Hematopoietic multipotent progenitor cell (in vitro differentiated cells): ENCODE data around the gene ARHGAP6. TPM values are rescaled to one million over a fixed set of nuclear protein-coding genes. Genes with fewer than 3 reads are reported as not detected.

Experiments used
- DNase-seq, 3 donors: peaks; one replicate each; pipeline ENCODE4 v3.0.0-alpha.2; 2011 to 2015; ENCODE audit warnings: low read depth in 2 of 3, low spot score in 2 of 3
- total RNA-seq: library from RNA; depleted of rRNA; stranded (reverse); fragments of >200 nt; gene quantifications from one replicate; pipeline ENCODE4 v1.2.3, GENCODE V29; 2012

ARHGAP6 gene
- total RNA-seq, 1 donor: 1.3 TPM

GRCh38 chrX:11336201-11336600 is 329.5 kb downstream of the ARHGAP6 start:
- DNase-seq: peak in 1 of 3 donors; percentile 17

DNA sequence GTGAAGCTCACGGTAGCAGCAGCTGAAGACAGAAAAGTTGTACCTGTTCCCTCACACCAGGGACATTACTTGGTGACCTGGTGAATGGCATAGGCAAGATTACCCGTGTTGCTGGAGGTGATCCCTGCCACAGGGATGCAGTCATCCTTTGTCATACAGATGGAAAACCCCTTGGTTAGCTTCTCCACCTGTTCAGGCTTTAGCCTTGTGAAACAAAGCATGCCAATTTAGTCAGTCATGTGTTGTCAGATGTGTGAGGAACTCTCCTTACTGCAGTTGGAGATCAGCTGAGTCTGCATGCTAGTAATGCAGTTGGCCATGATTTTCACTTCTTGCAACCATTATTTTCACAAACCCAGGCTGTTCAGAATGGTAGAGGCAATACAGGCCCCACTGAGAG is 331.6 kb downstream of the ARHGAP6 start:
- DNase-seq: no peak

GRCh38 chrX:11331788-11332187 is 333.9 kb downstream of the ARHGAP6 start:
- DNase-seq: no peak

GRCh38 chrX:11329021-11329420 is 336.7 kb downstream of the ARHGAP6 start:
- no peak for DNase-seq

DNA sequence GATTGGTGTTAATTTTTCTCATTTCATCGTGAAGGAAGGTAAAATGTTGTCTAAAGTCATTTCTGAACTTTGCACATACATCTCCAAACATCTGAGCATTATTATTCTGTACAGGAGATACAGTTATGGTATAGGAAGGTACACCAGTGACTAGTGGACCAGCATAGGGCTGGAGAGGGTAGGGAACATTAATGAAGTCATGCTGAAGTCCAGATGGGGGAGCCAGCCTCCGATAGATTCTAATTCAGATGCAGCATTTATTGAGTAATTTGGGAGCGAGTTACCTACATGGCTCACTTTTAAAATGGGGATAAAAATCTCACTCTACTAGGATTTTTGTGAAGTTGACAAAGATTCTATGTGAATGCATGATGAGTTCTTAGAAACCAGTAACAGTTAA is 337.6 kb downstream of the ARHGAP6 start:
- DNase-seq: no peak

DNA sequence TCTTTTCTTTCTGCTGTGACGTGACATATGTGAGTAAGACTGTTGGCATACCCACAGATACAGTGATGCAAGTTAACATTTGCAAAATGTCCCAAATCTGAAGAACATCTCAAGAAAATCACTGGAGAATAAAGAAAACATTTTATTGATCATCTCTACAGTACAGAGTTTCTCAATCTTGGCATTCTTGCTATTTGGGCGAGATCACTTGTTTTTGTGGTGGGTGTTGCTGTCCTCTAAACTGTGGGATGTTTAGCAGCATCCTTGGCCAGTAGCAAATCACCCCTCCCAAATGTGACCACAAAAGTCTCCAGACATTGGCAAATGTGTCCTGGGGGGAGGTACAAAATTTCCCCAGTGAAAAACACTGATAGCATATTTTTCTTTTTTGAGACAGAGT is 343.7 kb downstream of the ARHGAP6 start:
- DNase-seq: no peak

DNA sequence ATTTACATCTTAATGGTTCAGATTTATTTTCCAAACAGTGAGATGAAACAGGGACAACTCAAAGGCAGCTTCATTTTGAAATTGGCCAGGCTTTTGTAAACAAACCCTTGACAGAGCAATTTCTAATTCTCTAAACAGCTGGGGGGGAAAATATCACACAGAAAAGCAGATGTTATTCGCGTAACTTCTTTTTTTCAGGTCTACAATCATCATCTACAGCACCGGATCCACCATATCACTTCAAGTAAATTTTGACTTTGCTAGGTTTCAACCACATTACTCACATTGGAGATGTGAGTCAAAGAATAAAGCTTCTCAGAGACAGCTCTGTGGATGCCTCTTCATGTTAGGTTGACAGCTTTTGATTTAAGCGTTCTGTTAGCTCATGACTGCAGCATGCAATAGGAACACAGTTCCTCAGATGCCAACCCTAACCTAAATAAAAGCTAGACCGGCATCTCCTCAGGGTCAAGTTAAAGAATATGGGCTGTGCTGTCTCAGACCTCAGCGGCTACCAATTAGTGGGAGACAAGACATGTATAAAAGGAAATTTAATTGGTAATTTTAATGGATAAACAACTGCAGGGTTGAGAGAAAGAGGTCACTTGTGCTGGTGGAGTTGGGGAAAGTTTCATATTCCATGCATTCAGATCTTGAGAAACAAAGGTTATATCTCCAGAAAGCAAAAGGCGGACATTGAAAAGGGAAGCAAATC is 345.8 kb downstream of the ARHGAP6 start:
- DNase-seq: no peak

DNA sequence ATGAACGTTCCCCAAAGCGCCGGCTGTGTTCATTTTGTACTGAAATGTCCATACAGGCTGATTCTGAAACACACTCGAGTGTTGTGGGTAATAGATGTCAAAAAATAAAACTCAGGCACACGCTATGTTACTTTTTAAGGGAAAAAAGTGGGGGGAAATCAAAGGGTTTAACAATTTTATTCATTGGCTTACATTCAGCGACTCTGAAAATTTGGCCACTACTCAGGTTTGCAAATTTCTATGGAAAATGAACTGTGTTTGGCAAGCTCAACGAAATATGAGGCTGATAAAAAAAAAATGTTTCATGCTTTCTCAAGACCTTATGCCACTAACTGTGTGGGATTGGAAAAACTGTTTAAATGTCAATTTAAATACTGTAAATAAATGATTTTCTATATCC is 354.0 kb downstream of the ARHGAP6 start:
- no peak for DNase-seq

DNA sequence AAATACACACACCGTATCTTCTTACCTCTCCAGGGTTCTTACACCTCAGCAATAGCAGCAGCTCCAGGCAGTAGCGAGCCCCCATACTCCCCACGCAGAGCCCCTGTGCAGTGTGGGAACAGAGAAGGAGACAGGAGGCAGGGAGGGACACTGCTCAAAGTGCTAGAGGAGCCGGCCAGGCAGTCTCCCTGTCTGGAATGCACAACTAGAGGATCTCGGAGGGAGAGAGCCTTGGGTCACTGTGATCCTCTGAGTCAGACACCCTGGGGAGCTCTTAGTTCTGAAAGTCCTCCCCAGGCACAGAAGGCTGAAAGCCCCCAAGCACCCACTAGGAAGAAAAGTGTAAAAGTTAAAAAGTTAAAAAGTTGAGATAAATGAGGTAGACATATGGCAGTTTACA is 356.5 kb downstream of the ARHGAP6 start:
- DNase-seq: no peak

DNA sequence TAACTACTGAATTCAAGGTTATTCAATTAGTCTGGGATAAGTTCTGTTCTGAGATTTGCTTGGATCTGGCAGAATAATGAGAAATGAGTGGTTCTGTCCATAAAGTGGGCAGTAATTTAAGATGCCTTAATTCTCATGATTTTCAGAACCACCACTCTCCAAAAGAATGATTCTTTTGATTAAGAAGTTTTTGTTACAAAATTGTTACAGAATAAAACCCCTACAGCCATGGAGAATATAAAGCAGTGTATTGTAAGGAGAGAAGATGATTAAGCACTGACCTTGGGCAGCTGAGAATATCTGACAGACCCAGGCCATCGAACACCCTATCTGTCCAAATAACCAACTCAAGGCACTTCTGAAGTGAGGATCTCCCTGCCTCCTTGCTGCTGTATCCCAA is 360.1 kb downstream of the ARHGAP6 start:
- no peak for DNase-seq

- DNase-seq: no peak
Observed at GRCh38 chrX:11304829-11305228, 360.9 kb downstream of the ARHGAP6 start.

- no peak for DNase-seq
Observed at GRCh38 chrX:11298600-11298999, 367.1 kb downstream of the ARHGAP6 start.

- no peak for DNase-seq
Observed at GRCh38 chrX:11296051-11296450, 369.7 kb downstream of the ARHGAP6 start.

DNA sequence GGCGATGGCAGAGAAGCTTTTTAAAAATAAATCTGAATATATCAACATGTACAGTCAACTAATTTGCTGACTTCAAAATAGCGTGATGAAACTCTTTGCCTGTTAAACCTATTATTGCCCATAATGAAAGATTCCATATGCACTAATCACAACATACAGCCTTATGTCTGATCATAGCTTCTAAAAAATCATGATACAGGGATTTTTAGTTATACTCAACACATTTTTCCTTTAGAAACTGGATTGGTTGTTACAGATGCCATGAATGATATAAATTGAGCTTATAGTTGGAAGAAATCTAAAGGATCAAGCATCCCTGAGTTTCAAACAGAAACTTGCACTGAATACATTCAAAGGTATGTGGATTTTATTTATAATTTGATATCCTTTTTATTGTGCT is 372.6 kb downstream of the ARHGAP6 start, which contains the start of gene AMELX:
Gene AMELX (plus strand): TSS at position 301 of the 400 bp plus-strand sequence. CDS start 1,376 bp downstream, outside the sequence.
- no peak for DNase-seq

DNA sequence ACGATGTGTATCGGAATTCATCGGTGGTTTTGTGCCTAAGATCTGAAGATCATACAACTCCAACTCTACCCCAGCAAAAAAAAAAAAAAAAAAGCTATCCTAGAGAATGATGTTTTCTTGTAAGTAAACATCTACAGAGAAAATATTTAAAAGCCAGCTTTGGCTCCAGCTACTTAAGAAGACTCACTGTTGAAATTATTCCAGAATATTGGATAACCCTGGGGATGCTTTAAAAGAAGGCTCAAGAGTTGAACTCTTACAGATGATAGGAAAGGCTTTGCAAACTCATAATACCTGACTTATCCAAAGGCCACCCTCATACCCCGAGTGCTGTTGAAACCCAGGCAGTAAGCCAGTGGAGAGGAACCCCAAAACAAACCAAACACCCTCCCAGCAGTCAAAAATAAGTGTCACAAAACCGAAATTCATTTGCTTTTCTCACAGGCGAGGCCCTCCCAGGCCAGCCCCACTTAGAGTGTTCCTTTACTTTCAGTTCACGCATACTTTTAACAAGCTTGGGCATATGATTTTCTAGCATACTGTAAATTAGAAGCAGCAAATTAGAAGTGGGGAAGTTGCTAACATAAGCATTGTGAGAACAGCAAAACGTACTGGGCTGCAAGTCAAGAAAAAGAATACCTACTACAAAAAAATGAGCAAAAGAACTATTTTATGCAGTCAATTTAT is 375.2 kb downstream of the ARHGAP6 start:
- DNase-seq: no peak

GRCh38 chrX:11287505-11287904 is 378.2 kb downstream of the ARHGAP6 start:
- no peak for DNase-seq

- peak in 1 of 3 donors; percentile 1 for DNase-seq
Observed at GRCh38 chrX:11285651-11286050, 380.1 kb downstream of the ARHGAP6 start.

DNA sequence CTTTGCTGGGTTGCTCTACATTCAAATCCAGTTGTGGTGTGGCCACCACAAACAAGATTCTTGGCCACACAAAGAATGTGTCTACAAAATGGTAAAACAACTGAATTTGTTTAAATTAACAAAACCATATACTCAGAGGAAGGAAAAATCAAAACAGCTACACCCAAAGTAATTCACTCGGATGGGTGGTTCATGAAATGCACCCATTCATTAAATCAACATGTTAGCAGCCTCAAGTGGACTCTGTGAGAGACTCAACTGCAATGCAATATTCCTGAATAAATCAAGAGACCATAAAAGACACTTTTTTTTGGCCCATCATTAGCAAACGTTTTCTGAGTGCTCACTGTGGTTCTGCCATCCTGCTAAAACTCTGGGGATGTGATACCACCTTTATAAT is 383.7 kb downstream of the ARHGAP6 start:
- DNase-seq: no peak

- DNase-seq: no peak
Observed at GRCh38 chrX:11273544-11273943, 392.2 kb downstream of the ARHGAP6 start.

- DNase-seq: no peak
Observed at GRCh38 chrX:11272863-11273262, 392.9 kb downstream of the ARHGAP6 start.

- DNase-seq: no peak
Observed at GRCh38 chrX:11272290-11272689, 393.4 kb downstream of the ARHGAP6 start.

GRCh38 chrX:11269996-11270395 is 395.7 kb downstream of the ARHGAP6 start:
- DNase-seq: no peak
